Smooth muscle cell (in vitro differentiated cells): ENCODE data around the gene AJAP1. TPM values are rescaled to one million over a fixed set of nuclear protein-coding genes. Genes with fewer than 3 reads are reported as not detected.

Experiments
- DNase-seq: peaks from one replicate; lab custom pipeline; 2025; ENCODE audit not compliant: unreplicated experiment; lab: John Stamatoyannopoulos, UW
- H2AFZ ChIP-seq: fragments of 200-600 bp; sonication (generic); 2 replicates; pipeline ENCODE4 v1.6.0; 2016; ENCODE audit warnings: antibody characterized with exemption, low read depth, mild to moderate bottlenecking
- H3F3A ChIP-seq: fragments of 200-600 bp; sonication (generic); 2 replicates; pipeline ENCODE4 v1.6.0; 2017; ENCODE audit warnings: antibody characterized with exemption, low read depth
- H3K27ac ChIP-seq: fragments of 200-600 bp; sonication (generic); 2 replicates; pipeline ENCODE4 v1.5.1; 2016; ENCODE audit warnings: low read depth, mild to moderate bottlenecking
- H3K27me3 ChIP-seq: fragments of 200-600 bp; sonication (generic); 2 replicates; pipeline ENCODE4 v1.6.1; 2016; ENCODE audit warnings: low read depth, mild to moderate bottlenecking
- H3K36me3 ChIP-seq: fragments of 200-600 bp; sonication (generic); 2 replicates; pipeline ENCODE4 v1.5.1; 2016; ENCODE audit warnings: low read depth
- H3K4me1 ChIP-seq: fragments of 200-600 bp; sonication (generic); 2 replicates; pipeline ENCODE4 v1.5.1; 2016; ENCODE audit warnings: low read depth
- H3K4me2 ChIP-seq: fragments of 200-600 bp; sonication (generic); 2 replicates; pipeline ENCODE4 v1.6.0; 2016; ENCODE audit warnings: mild to moderate bottlenecking
- H3K4me3 ChIP-seq: fragments of 200-600 bp; sonication (generic); 2 replicates; pipeline ENCODE4 v1.5.1; 2016; ENCODE audit warnings: mild to moderate bottlenecking
- H3K79me2 ChIP-seq: fragments of 200-600 bp; sonication (generic); 2 replicates; pipeline ENCODE4 v1.6.0; 2016; ENCODE audit warnings: low read depth, mild to moderate bottlenecking
- H3K9ac ChIP-seq: fragments of 200-600 bp; sonication (generic); 2 replicates; pipeline ENCODE4 v1.6.0; 2016; ENCODE audit warnings: low read depth
- H3K9me3 ChIP-seq: fragments of 200-600 bp; sonication (generic); replicated peaks from 2 replicates; pipeline ENCODE4 v1.5.1; 2016; ENCODE audit warnings: low read depth
- H4K20me1 ChIP-seq: fragments of 200-600 bp; sonication (generic); 2 replicates; pipeline ENCODE4 v1.6.0; 2016; ENCODE audit warnings: low read depth
- WGBS: methylation state at CpG from one replicate; pipeline ENCODE4 v1.1.7; 2016; ENCODE audit warnings: low lambda C conversion rate; 5-methylcytosine and 5-hydroxymethylcytosine counted together
- polyA plus RNA-seq: library from polyadenylated mRNA; unstranded; fragments of >200 nt; fragmentation: Nextera tagmentation; extraction: Ambion mirVana; gene quantifications from 2 replicates; pipeline ENCODE4 v1.2.1, GENCODE V29; 2016
- total RNA-seq: library from RNA; depleted of rRNA; stranded (reverse); fragments of >200 nt; gene quantifications from 2 replicates; pipeline ENCODE4 v1.2.3, GENCODE V29; 2014
- TF ChIP-seq, protein P1 (sequence below): fragments of 200-600 bp; sonication (generic); IDR thresholded peaks from 2 replicates; pipeline ENCODE4 v1.5.1; 2017; ENCODE audit warnings: borderline replicate concordance, mild to moderate bottlenecking, antibody characterized with exemption; ENCODE audit not compliant: insufficient read depth, poor library complexity, severe bottlenecking

AJAP1 gene, protein sequence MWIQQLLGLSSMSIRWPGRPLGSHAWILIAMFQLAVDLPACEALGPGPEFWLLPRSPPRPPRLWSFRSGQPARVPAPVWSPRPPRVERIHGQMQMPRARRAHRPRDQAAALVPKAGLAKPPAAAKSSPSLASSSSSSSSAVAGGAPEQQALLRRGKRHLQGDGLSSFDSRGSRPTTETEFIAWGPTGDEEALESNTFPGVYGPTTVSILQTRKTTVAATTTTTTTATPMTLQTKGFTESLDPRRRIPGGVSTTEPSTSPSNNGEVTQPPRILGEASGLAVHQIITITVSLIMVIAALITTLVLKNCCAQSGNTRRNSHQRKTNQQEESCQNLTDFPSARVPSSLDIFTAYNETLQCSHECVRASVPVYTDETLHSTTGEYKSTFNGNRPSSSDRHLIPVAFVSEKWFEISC
- total RNA-seq (0.18 and 0.58 TPM in 2 replicates), polyA plus RNA-seq (0.10 TPM in 1 of 2 replicates, not detected in the other)

DNA sequence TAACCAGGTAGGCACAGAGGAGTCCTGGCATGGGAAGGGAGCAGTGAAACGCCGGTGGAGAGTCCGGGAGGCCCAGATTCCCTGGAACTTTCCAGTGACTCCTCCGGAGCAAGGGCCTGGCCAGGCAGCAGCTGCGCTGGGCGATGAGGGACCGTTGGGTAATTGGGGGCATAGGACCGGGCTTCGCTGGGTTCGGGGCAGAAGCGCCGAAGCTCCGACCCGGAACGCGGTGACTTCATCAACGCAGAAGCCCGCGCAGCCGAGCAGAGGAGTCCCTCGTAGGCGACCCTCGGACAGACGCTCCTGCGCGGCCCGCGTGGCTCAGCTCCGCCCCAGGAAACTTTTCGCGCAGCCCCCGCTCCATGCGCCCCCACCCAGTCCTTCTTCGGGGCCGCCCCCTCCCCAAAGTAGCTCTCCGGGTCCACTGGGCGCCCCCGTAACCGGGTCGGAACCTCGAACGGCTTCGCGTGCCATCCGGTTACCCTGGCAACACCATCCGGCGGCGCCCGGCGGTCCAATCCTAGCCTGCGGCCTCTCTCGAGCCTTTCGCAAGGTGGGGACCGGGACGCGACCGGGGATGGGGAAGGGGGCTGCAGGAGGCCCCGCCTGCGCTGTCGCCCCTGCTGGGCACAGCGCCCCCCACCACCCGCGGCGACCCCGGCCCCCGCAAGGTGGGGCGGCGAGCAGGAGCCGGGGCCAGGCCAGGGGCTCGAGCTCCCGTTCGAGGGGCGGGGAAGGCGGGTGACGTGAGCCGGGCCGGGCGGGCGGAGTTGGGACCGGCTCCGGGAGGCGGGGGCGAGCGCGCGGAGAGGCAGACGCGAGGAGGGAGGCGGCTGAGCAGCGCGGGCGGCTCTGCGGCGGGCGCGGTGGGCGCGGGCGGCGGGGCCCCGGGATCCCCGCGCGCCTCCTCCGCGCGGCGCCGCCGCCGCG is at the start of gene AJAP1:
Gene AJAP1, plus strand, starts transcription at position 814 of the 930 bp plus-strand sequence. CDS start 817 bp downstream, outside the sequence.
- H3K4me2 ChIP-seq, result peak within 1 kb of the TSS; percentile 85
- 3% methylated on average over 54 of the region's 112 CpGs for WGBS

DNA sequence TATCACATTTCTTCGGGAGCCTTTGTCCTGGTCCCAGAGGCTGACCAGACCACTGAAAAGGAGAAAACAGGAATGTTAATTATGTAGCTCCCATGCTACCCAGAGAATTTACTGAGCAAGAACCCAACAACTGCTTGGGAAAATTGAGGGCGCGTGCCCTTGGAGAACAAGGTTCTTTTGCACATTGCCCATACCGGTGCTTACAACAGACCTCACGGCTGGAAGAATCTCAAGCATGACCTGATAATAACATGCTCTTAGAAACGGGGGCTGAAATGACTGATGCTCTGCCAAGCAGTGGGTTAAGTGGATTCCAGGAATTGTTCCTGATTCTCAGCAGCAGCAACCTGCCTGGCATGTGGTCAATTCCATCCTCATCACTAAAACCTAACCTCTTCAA is 49.3 kb upstream of the AJAP1 start:
- H3K27ac ChIP-seq, result no peak overlapping the region
- no peak overlapping the region for H3K9ac ChIP-seq
- no peaks in the 10 kb centered on the region for H3F3A ChIP-seq
- H3K36me3 ChIP-seq, result no peaks in the 10 kb centered on the region
- no peak overlapping the region for H2AFZ ChIP-seq
- no peak overlapping the region for H3K4me2 ChIP-seq
- TF ChIP-seq, protein P1, sequence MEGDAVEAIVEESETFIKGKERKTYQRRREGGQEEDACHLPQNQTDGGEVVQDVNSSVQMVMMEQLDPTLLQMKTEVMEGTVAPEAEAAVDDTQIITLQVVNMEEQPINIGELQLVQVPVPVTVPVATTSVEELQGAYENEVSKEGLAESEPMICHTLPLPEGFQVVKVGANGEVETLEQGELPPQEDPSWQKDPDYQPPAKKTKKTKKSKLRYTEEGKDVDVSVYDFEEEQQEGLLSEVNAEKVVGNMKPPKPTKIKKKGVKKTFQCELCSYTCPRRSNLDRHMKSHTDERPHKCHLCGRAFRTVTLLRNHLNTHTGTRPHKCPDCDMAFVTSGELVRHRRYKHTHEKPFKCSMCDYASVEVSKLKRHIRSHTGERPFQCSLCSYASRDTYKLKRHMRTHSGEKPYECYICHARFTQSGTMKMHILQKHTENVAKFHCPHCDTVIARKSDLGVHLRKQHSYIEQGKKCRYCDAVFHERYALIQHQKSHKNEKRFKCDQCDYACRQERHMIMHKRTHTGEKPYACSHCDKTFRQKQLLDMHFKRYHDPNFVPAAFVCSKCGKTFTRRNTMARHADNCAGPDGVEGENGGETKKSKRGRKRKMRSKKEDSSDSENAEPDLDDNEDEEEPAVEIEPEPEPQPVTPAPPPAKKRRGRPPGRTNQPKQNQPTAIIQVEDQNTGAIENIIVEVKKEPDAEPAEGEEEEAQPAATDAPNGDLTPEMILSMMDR, result no peak
- H3K27me3 ChIP-seq, result no peaks in the 10 kb centered on the region
- H3K79me2 ChIP-seq, result no peaks in the 10 kb centered on the region
- H4K20me1 ChIP-seq, result no peaks in the 10 kb centered on the region
- no peak for DNase-seq
- H3K9me3 ChIP-seq, result no peaks in the 10 kb centered on the region
- 34% methylated on average over 6 of the region's 6 CpGs for WGBS
- no peaks in the 10 kb centered on the region for H3K4me1 ChIP-seq
- no peak overlapping the region for H3K4me3 ChIP-seq

More for the DNA sequence above, at the start of gene AJAP1:
- Histone ChIP-seq H4K20me1 (no peaks in the 10 kb centered on the region), H3K27ac (no peak within 1 kb of the TSS), H2AFZ (no peak within 1 kb of the TSS), H3K4me1 (peaks cover 15% of the 10 kb centered on the region), H3K36me3 (no peaks in the 10 kb centered on the region), H3K4me3 (peak within 1 kb of the TSS; percentile 45), H3K79me2 (no peaks in the 10 kb centered on the region), H3K27me3 (peaks cover 56% of the 10 kb centered on the region), H3K9ac (no peak within 1 kb of the TSS), H3K9me3 (no peaks in the 10 kb centered on the region), H3F3A (no peaks in the 10 kb centered on the region)
- DNase-seq, result no peak
- TF ChIP-seq, protein P1, result no peak

DNA sequence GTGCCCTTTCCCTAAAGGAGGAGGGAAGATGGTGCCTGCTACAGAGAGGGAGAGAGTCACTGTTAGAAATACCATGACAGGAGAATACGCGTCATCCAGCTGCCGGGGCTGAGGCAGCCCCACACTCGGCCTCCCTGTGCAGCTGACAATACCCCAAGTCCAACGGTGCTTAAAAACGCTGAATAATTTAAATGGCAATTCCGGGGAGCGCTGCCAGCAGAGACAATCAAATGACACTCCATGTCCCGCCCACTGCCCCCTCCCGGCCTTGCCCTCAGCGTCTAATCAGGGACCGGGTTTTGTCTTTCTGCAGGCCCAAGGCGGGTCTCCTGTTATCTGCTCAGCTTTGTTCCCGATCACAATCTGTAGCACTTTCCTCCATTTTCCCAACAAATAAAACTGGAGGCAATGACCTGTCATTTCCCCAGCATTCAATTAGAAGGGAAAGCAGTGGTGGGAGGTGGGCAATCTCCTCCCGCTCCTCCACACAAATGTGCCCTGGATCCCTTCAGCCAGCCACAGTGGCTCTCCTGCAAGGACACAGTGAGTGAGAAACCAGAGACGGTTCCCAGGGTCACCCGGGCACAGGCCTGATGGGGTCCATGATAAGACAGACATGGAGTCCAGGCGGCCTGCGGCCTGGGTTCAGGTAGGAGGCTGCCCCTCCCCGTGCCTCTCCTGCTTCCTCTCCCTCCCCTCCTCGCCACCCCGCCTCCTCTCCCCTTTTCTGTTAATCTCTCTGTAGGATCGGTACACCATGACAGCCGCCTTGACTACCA is 42.7 kb upstream of the AJAP1 start:
- TF ChIP-seq, protein P1, result no peak
- WGBS, result 83% methylated on average over 20 of the region's 24 CpGs
- no peak overlapping the region for H3K4me3 ChIP-seq
- H2AFZ ChIP-seq, result no peak overlapping the region
- H3K4me1 ChIP-seq, result no peaks in the 10 kb centered on the region
- no peak for DNase-seq
- H3K4me2 ChIP-seq, result no peak overlapping the region
- H3K36me3 ChIP-seq, result no peaks in the 10 kb centered on the region
- no peaks in the 10 kb centered on the region for H3F3A ChIP-seq
- no peaks in the 10 kb centered on the region for H3K27me3 ChIP-seq
- H3K79me2 ChIP-seq, result no peaks in the 10 kb centered on the region
- H3K27ac ChIP-seq, result no peak overlapping the region
- H3K9me3 ChIP-seq, result no peaks in the 10 kb centered on the region
- no peaks in the 10 kb centered on the region for H4K20me1 ChIP-seq
- H3K9ac ChIP-seq, result no peak overlapping the region
